HG03039 (cell line): ENCODE data around the gene MRFAP1.
"Not testable (repeated sequence)": the region's sequence is repeated elsewhere in the genome, so short reads cannot be mapped to it uniquely, and the experiment has no call there.

Experiments used
- ATAC-seq: cut with Tn5 transposase; IDR thresholded peaks from one replicate; pipeline ENCODE4 v1.9.1; 2021; ENCODE audit warnings: mild to moderate bottlenecking, moderate library complexity; ENCODE audit not compliant: unreplicated experiment

Gene MRFAP1

DNA sequence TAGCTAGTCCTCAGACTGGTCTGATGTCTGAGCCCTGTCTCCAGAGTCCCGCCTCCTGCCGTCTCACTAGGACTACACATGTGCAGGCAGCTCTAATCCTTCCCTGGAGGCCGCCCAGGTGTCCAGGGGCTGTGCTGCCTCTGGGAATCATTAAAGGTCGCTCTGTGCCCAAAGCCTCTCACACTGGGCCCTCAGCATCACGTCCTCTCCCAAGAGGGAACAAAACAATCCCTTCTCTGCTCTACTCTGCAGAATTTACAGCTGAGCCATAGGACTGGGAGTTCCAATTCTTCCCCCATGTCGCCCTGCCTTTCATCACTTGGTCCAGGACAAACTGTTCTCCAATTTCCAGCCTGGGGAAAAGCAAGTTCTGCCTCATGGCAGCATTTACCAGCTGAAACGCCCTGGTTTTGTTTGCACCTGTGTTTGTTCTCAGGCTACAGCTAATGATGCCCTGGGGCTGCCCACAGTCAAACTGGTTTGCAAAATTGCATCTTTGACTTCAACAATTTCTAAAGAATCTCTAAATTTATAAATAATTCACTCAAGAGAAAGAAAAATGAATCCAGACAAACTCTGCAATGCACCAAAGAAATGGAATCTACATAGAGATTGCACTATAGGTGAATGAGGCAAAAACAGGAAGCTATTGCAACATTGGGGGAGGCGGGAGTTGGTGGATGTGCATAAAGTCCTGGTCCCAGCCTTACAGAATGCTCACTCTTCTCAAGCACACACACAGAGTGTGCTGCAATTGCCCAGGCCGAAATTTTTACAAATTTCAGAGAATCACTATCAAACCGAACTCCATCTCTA, 7.2 kb upstream of the MRFAP1 start:
- ATAC-seq: no peak

GRCh38 chr4:6634746-6635145, 5.7 kb upstream of the MRFAP1 start:
- no peak for ATAC-seq

GRCh38 chr4:6639137-6639680, 1.3 kb upstream of the MRFAP1 start:
- no peak for ATAC-seq

- ATAC-seq: peak; percentile 18
Observed at GRCh38 chr4:6641164-6641970, 882 bp downstream of the MRFAP1 start.

GRCh38 chr4:6641971-6642320, 1.5 kb downstream of the MRFAP1 start:
- no peak for ATAC-seq

DNA sequence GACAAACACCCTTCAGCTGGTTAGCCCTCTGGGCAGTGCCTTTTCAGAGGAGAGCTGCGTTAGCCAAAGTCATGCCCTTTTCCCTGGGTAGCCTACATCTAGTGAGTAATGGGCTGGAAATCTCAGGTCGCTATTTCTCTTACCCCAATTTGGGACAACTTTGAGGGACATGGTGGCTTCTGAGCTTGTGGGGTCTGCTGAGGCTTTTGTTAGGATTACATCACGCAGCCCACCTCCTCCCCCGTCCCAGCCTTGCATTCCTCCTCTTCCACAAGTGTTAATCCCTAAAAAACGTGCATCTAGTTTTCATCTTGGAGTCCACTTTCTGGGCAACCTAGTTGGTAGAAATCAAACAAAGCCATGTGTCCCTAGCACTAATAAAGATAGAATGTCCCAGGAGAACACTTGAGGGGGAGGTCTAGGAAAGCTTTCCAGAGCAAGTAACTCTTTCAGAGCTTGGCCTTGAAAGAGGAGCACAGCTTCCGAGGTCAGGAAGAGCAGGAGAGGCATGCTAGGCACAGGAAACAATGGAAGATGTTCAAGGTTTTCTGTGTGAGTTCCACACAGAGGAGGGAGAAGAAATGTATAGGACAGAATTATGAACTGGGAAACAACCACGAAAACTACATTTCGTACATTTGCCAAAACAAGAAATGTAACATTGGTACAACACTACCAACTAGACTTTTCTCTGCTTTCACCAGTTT, 2.8 kb downstream of the MRFAP1 start:
- no peak for ATAC-seq

GRCh38 chr4:6644792-6645530, 4.5 kb downstream of the MRFAP1 start:
- ATAC-seq: no peak

- ATAC-seq: no peak
Observed at GRCh38 chr4:6647169-6647568, 6.7 kb downstream of the MRFAP1 start.

- ATAC-seq: no peak
Observed at GRCh38 chr4:6647582-6648230, 7.2 kb downstream of the MRFAP1 start.

- no peak for ATAC-seq
Observed at GRCh38 chr4:6649216-6649615, 8.7 kb downstream of the MRFAP1 start.

GRCh38 chr4:6654211-6654610, 13.7 kb downstream of the MRFAP1 start:
- ATAC-seq: not testable (repeated sequence)

DNA sequence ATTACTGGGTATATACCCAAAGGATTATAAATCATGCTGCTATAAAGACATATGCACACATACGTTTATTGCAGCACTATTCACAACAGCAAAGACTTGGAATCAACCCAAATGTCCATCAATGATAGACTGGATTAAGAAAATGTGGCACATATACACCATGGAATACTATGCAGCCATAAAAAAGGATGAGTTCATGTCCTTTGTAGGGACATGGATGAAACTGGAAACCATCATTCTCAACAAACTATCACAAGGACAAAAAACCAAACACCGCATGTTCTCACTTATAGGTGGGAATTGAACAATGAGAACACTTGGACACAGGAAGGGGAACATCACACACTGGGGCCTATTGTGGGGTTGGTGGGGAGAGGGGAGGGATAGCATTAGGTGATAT, 14.8 kb downstream of the MRFAP1 start:
- not testable (repeated sequence) for ATAC-seq

- ATAC-seq: no peak
Observed at GRCh38 chr4:6655924-6656323, 15.4 kb downstream of the MRFAP1 start.

DNA sequence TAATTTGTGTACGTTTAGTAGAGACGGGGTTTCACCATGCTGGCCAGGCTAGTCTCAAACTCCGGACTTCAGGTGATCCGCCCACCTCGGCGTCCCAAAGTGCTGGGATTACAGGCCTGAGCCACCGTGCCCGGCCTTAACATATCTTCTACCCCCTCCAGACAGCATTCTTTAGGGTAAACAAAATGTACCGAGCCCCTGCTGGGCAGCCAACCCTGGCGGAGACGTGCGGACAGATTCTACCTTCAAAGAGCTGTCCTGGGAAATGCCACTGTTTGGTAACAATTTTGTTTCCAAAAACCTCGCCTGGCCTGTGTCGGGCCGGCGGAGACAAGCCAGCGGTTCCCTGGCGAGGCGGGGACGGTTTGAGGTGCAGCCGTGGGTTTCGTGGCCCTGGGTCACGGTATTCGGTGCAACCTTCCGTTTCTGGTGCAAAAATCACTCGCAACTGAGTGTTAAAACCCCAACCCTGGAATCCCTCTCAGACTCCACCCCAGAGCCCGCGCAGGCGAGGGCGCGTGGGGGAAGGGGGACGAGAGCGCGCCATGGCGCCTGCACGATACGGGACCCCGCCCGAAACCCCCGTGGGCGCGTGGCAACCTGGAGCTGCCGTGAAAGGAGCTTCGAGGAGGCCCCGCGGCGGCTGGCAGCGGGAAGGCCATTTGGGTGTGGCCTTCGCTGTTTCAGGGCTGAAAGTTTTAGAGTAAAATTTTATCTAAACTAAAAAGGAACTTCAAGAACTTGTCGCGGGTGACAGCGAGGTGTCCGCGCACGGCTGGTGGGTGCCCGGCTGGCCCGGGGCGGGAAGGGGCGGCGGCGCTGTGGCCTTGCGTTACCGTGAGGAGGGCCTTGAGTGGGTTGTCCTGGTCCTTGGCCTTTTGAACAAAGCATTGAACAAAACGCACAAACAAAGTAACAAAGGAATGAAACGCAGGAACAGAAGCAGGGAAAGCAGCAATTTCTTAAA, 17.0 kb downstream of the MRFAP1 start:
- ATAC-seq: no peak

- no peak for ATAC-seq
Observed at GRCh38 chr4:6658209-6658595, 17.7 kb downstream of the MRFAP1 start.

GRCh38 chr4:6658597-6659075, 18.2 kb downstream of the MRFAP1 start:
- ATAC-seq: no peak

DNA sequence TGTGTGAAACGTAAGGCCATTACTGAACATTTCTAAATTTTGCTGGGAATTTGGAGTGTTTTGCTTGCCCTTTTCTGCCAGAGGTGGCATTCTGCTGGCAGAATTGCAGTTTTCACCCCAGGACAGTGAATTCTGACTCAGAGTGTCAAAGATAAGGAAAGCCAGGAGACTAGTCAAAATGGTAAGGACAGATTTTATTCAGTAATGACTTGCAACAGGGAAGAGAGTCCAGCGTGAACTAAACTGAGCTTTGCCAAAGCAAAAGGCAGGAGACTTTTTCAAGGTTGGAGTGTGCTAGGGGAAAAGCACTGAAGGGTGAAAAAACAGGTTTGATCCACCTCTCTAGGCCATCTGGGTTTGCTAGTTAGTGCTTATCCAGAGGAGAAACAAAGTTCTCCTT, 19.4 kb downstream of the MRFAP1 start:
- ATAC-seq: no peak

GRCh38 chr4:6660430-6660829, 19.9 kb downstream of the MRFAP1 start:
- no peak for ATAC-seq

DNA sequence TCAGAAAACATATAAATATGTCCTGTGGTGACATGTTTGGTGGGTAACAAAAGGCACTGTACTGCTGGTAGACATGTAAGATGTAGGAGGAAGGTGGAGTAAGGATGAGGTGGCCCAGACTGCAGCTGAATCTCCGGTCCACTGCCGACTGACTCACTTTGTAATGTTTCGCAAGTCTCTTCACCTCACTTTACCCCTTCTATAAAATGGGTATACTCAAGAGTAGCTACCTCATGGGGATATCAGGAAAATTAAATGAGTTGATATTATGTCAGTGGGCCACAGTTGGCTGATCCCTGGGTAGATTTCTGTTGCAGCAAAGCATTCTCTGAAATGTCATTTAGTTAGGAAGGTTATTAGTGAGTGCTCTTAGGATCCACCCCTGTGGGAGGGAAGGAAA, 22.1 kb downstream of the MRFAP1 start:
- no peak for ATAC-seq
